DMS53 treated with DMSO at 0.1 percent for 48 hours (cell line): ENCODE results near the gene PRRC1.

ENCODE experiments used
- DNase-seq: peaks from one replicate; lab custom pipeline; 2025; ENCODE audit not compliant: unreplicated experiment; lab: John Stamatoyannopoulos, UW

Gene PRRC1

GRCh38 chr5:127602896-127603844, 85.7 kb downstream of the PRRC1 start:
- DNase-seq = no peak
